ENCODE measurements around the gene GMEB2. TPM values are rescaled to one million over a fixed set of nuclear protein-coding genes. Genes with fewer than 3 reads are reported as not detected.

Gene GMEB2
- polyA plus RNA-seq, 1 experiment: 7.4 TPM

GRCh38 chr20:63556873-63557478, 69.9 kb downstream of the GMEB2 start:
- Histone ChIP-seq H3K36me3 (ENCODE audit: control insufficient read depth, insufficient read depth, low read length) (peaks cover 15% of the 10 kb centered on the region), H3K4me3 (ENCODE audit: low read depth, low read length) (no peak overlapping the region), H3K27me3 (ENCODE audit: control insufficient read depth, insufficient read depth, low read length) (no peaks in the 10 kb centered on the region)
- ChIA-PET CTCF (no interaction called here), POLR2A (no interaction called here)
- TF ChIP-seq, protein P1, sequence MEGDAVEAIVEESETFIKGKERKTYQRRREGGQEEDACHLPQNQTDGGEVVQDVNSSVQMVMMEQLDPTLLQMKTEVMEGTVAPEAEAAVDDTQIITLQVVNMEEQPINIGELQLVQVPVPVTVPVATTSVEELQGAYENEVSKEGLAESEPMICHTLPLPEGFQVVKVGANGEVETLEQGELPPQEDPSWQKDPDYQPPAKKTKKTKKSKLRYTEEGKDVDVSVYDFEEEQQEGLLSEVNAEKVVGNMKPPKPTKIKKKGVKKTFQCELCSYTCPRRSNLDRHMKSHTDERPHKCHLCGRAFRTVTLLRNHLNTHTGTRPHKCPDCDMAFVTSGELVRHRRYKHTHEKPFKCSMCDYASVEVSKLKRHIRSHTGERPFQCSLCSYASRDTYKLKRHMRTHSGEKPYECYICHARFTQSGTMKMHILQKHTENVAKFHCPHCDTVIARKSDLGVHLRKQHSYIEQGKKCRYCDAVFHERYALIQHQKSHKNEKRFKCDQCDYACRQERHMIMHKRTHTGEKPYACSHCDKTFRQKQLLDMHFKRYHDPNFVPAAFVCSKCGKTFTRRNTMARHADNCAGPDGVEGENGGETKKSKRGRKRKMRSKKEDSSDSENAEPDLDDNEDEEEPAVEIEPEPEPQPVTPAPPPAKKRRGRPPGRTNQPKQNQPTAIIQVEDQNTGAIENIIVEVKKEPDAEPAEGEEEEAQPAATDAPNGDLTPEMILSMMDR (IDR thresholded peaks at IDR 0.05; ENCODE audit: insufficient read depth, low read depth, low read length): no peak
- no peak for DNase-seq (ENCODE audit: low read depth)

DNA sequence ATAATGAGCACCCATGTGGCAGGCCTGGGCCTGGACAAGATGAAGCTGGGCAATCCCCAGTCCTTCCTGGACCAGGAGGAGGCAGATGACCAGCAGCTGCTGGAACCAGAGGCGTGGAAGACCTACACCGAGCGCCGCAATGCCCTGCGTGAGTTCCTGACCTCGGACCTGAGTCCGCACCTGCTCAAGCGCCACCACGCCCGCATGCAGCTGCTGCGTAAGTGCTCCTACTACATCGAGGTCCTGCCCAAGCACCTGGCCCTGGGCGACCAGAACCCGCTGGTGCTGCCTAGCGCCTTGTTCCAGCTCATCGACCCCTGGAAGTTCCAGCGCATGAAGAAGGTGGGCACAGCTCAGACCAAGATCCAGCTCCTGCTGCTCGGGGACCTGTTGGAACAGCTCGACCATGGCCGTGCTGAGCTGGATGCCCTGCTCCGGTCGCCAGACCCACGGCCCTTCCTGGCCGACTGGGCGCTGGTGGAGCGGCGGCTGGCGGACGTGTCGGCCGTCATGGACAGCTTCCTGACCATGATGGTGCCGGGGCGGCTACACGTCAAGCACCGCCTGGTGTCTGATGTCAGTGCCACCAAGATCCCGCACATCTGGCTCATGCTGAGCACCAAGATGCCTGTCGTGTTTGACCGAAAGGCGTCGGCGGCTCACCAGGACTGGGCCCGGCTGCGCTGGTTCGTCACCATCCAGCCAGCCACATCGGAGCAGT, 71.1 kb downstream of the GMEB2 start:
- ChIA-PET POLR2A (no interaction called here), CTCF (interaction anchor here (1.6 kb wide), 1 partner anchor 18 kb away, joined by 5 read pairs; the partner anchor contains the start of gene PTK6)
- DNase-seq (ENCODE audit: low read depth): no peak

GRCh38 chr20:63554361-63555278, 72.3 kb downstream of the GMEB2 start:
- TF ChIP-seq, protein P1 (IDR thresholded peaks at IDR 0.05; ENCODE audit: insufficient read depth, low read depth, low read length): no peak
- CTCF ChIA-PET: interaction anchor here (1.6 kb wide), 1 partner anchor 17 kb away, joined by 5 read pairs; the partner anchor contains the start of gene PTK6
- POLR2A ChIA-PET: no interaction called here
- H3K27me3 ChIP-seq (ENCODE audit: control insufficient read depth, insufficient read depth, low read length): no peaks in the 10 kb centered on the region
- no peak for DNase-seq (ENCODE audit: low read depth)
- peak overlapping the region; percentile 72 for H3K4me3 ChIP-seq (ENCODE audit: low read depth, low read length)
- H3K36me3 ChIP-seq (ENCODE audit: control insufficient read depth, insufficient read depth, low read length): peaks cover 3% of the 10 kb centered on the region

More for the DNA sequence above, 71.1 kb downstream of the GMEB2 start:
- H3K27me3 ChIP-seq (ENCODE audit: control insufficient read depth, insufficient read depth, low read length): no peaks in the 10 kb centered on the region
- H3K36me3 ChIP-seq (ENCODE audit: control insufficient read depth, insufficient read depth, low read length): peaks cover 9% of the 10 kb centered on the region
- TF ChIP-seq, protein P1 (IDR thresholded peaks at IDR 0.05; ENCODE audit: insufficient read depth, low read depth, low read length): no peak
- no peak overlapping the region for H3K4me3 ChIP-seq (ENCODE audit: low read depth, low read length)

DNA sequence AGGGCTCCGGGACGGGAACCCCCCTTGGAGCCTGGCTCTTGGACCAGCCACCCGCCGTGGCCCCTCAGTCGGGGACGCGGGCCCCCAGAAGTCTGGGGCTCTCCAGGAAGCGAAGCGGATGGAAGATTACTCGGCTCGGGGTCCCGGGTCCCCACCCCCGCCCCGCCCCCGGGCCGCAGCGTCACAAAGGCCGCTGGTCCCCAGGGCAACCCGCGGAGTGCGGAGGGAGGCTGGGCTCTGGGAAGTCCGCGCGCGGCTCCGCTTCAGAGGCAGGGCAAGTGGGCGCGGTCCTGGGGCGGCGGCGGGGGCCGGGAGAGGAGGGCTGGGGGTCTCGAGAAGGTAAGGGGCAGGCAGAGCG, 73.0 kb downstream of the GMEB2 start, which contains the start of gene FNDC11:
FNDC11 (plus strand) TSS at position 227 of the 358 bp plus-strand sequence. CDS start 1,505 bp downstream, outside the sequence.
- ChIA-PET POLR2A (no interaction called here), CTCF (no interaction called here)

More for the DNA sequence above, 73.0 kb downstream of the GMEB2 start, which contains the start of gene FNDC11:
- Histone ChIP-seq H3K36me3 (ENCODE audit: control insufficient read depth, insufficient read depth, low read length) (peaks cover 1% of the 10 kb centered on the region; the same call in 1 of the 2 replicates), H3K4me3 (ENCODE audit: low read depth, low read length) (peak within 1 kb of the TSS; percentile 72), H3K27me3 (ENCODE audit: control insufficient read depth, insufficient read depth, low read length) (no peaks in the 10 kb centered on the region; the same call in 1 of the 2 replicates)
- TF ChIP-seq, protein P1 (IDR thresholded peaks at IDR 0.05; ENCODE audit: insufficient read depth, low read depth, low read length): no peak
- no peak for DNase-seq (ENCODE audit: low read depth)

Data from BJ (cell line).